ENCODE results near the gene SFXN5.

GRCh38 chr2:72893594-72894319 is 177.8 kb downstream of the SFXN5 start:
- TF ChIP-seq POLR2A (IDR thresholded peaks at IDR 0.05) (no peak), CTCF (IDR thresholded peaks at IDR 0.05) (no peak)
